Rectal smooth muscle tissue (tissue), 1 donor: ENCODE data around the gene NHLRC2.
"Not testable (repeated sequence)": the region's sequence is repeated elsewhere in the genome, so short reads cannot be mapped to it uniquely, and the experiment has no call there.

Experiments used
- H3K27ac ChIP-seq: one replicate; pipeline ENCODE4 v1.7.0; 2013; ENCODE audit warnings: low read depth, low read length, inconsistent platforms
- H3K27me3 ChIP-seq: one replicate; pipeline ENCODE4 v1.7.0; 2013; ENCODE audit warnings: low read length; ENCODE audit not compliant: control insufficient read depth, insufficient read depth
- H3K36me3 ChIP-seq: one replicate; pipeline ENCODE4 v1.7.0; 2013; ENCODE audit warnings: low read length; ENCODE audit not compliant: control insufficient read depth, insufficient read depth
- H3K4me1 ChIP-seq: one replicate; pipeline ENCODE4 v1.7.0; 2013; ENCODE audit warnings: low read length; ENCODE audit not compliant: control insufficient read depth, insufficient read depth
- H3K4me3 ChIP-seq: one replicate; pipeline ENCODE4 v1.7.0; 2013; ENCODE audit warnings: low read length
- H3K9ac ChIP-seq: one replicate; pipeline ENCODE4 v1.7.0; 2013; ENCODE audit warnings: low read length

Gene NHLRC2

DNA sequence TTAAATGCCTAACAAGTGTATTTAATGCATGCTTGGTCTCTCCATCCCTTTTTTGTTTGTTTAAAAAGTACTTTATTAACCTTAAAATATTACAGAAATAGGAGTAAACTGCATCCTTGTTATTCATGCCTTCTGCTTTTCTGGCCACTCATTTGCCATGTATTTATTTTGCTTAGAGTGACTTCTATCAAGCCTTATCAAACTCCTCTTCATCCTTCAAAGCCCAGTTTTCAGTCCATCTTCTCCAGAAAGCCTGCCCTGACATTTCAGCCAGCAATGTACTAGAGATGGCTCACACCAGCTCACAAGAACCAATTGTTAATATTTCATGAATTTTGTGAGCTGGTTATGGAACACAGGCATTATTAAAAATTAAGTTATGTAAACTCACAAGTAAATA is 82.8 kb downstream of the NHLRC2 start:
- Histone ChIP-seq H3K27ac (no peak overlapping the region), H3K36me3 (no peaks in the 10 kb centered on the region), H3K4me1 (no peaks in the 10 kb centered on the region), H3K9ac (no peak overlapping the region), H3K4me3 (no peak overlapping the region), H3K27me3 (no peaks in the 10 kb centered on the region)

DNA sequence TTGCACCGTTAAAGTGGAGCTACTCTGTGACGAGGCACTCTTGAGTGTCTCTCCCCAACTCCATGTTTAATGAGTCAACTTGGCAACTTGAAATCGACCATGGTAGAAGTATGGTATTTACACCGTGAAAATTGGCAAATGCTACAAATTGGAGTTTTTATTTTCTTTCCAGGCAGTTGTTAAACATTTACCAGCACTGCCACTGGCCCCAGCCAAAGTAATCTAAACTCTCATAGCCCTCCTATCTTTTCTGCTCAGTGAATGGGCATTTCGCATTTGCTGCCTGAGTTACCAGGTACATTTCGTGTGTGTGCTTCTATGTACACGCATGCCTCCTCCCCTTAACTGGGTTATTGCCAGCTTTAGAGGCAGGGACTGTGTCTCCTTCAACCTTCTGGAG is 83.3 kb downstream of the NHLRC2 start:
- H3K36me3 ChIP-seq = no peaks in the 10 kb centered on the region
- H3K4me1 ChIP-seq = no peaks in the 10 kb centered on the region
- no peaks in the 10 kb centered on the region for H3K27me3 ChIP-seq
- H3K27ac ChIP-seq = no peak overlapping the region
- no peak overlapping the region for H3K4me3 ChIP-seq
- H3K9ac ChIP-seq = no peak overlapping the region

DNA sequence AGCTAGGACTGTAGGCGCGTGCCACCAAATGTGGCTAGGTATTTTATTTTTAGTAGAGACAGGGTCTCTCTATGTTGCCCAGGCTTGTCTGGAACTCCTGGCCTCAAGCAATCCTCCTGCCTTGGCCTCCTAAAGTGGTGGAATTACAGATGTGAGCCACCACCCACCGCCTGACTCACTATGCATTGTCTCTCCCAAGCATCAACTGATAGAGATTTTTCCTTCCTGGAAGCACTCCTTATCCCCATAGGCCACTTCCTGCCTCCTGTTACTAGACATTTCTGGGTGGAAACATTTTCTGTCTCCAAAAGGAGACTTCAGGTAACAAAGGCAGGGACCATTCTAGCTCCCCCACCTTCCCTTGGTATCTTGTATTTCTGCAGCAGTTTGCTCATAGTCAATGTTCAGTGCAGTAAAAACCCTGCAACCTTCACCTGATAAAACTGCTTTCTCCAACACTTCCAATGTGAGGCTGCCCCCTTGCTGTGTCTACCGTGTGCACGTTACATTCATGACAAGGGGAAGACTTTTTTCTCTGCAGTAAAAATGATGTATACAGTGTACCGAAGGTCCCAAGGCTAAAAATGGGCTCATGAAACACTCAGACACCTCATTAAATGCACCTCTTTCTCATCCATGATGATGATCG is 84.9 kb downstream of the NHLRC2 start:
- Histone ChIP-seq H3K36me3 (no peaks in the 10 kb centered on the region), H3K9ac (no peak overlapping the region), H3K4me1 (no peaks in the 10 kb centered on the region), H3K4me3 (no peak overlapping the region), H3K27me3 (no peaks in the 10 kb centered on the region), H3K27ac (no peak overlapping the region)

DNA sequence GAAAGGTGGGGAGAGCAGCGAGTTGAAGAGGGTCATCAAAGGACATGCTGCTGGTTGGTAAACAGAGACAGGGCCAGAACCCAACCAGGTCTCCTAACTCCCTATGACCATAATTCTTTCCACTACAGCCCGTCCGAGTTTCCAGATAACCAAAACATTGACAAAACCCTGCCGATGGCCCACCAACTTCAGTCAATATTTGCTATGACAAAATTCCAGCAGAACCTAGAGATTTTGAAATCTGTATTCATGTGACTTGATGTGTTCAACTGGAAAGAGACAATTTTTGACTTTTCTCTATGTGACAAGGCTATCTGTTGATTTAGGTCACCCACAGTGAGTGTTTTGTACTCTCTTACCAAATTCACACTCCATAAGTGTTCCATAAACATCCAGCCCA is 86.7 kb downstream of the NHLRC2 start:
- no peak overlapping the region for H3K9ac ChIP-seq
- no peaks in the 10 kb centered on the region for H3K4me1 ChIP-seq
- no peak overlapping the region for H3K27ac ChIP-seq
- H3K36me3 ChIP-seq = no peaks in the 10 kb centered on the region
- no peak overlapping the region for H3K4me3 ChIP-seq
- H3K27me3 ChIP-seq = no peaks in the 10 kb centered on the region

DNA sequence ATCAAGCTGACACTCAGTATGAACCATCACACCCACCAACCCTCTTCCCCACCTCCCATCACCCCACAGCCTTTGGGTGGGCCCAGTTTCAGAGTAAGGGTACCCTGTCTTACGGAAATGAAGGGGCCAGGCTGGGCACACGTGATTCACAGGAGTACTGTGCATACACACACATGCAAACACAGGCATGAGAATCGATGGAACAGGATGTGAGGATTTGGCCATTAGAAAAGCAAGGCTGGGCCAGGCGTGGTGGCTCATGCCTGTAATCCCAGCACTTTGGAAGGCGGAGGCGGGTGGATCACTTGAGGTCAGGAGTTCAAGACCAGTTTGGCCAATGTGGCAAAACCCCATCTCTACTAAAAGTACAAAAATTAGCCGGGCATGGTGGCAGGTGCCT is 88.7 kb downstream of the NHLRC2 start:
- not testable (repeated sequence) for H3K27ac ChIP-seq, H3K27me3 ChIP-seq, H3K36me3 ChIP-seq, H3K4me3 ChIP-seq, H3K9ac ChIP-seq, H3K4me1 ChIP-seq

DNA sequence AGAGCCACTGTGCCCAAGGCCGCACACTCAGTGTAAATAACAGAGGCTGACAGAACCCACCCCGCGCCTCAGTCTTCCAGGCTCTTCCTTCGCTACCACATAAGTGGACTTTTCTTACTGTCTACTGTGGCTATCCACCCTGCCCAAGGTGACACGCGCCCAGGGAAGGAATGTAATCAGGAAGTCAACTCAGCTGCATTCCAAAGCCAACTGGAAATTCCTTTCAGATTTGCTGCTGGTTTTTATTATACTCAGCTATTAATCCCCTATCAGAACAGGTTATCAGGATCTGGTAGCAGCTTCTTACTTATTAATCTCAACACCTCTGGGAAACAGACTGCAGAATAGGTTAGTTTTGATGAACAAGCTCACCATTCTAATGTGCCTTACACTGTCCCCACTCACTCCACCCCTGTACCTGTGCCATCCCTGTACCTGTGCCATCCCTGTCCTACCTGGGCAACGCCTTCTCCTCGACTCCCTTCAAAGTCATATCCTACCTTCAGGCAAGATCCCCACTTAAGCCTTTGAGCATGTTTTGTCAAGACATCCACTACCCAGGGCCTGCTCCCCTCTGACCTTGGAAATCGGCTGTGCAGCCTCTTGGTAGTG is 90.7 kb downstream of the NHLRC2 start:
- Histone ChIP-seq H3K4me3 (no peak overlapping the region), H3K27ac (no peak overlapping the region), H3K9ac (no peak overlapping the region), H3K27me3 (no peaks in the 10 kb centered on the region), H3K4me1 (no peaks in the 10 kb centered on the region), H3K36me3 (no peaks in the 10 kb centered on the region)

DNA sequence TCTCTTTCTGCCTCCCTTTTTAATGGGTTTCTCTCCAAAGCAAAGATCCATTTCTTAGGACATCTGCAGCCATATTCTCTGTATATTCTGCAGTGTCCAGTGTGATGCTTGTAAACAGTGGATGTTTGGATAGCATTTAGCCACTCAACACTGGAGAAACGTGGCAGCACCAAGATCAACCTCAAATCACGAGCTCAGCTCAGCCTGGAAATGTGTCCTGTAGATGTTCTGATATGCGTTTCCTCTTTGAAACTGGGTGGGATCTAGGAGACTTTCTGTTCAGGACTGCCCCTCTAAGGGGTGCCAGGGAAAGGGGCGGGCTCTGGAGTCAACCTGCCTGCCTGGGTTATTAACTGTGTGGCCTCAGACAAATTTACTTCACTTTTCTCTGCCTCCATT is 91.2 kb downstream of the NHLRC2 start:
- Histone ChIP-seq H3K4me1 (no peaks in the 10 kb centered on the region), H3K36me3 (no peaks in the 10 kb centered on the region), H3K27me3 (no peaks in the 10 kb centered on the region), H3K9ac (no peak overlapping the region), H3K27ac (no peak overlapping the region), H3K4me3 (no peak overlapping the region)

DNA sequence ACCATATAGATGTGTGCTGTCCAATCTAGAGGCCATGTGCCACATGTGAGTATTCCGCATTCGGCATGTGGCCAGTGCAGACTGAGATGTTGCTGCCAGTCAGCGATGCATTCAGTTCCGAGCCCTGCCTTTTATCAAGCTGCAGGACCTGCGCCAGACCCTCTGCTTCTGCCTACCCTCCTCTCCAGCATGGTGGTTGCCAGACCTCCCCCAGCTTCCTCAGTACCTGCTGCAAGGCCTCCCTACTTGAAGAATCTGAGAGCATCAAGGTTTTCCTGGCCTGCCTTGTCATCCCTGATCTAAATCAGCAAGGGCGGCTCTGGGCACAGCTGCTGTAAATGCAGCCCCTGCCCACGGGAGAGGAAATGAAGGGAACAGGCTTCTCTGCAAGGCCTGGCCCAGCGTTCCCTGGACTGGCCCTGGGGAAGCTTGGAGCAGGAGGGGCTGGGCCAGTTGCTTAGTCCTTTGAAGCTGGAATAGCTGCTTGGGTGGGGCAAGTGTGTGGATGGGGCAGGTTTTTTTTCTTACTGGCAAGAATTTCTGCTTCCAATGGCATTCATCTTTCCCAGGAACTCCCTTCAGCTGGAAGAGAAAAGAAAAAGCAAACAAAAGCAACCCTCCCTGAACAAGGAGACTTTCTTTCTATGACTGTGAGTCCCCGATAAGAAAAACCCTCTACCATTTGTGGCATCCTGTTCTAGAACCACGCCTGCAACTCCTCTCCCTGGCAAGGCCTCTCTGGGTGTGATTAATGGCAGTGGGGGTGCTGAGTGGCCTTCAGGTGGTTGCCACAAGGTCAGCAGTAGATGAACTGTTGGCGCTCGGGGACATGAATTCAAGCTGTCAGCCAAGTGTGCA is 93.0 kb downstream of the NHLRC2 start:
- no peaks in the 10 kb centered on the region for H3K36me3 ChIP-seq
- no peaks in the 10 kb centered on the region for H3K4me1 ChIP-seq
- no peak overlapping the region for H3K4me3 ChIP-seq
- no peak overlapping the region for H3K27ac ChIP-seq
- no peak overlapping the region for H3K9ac ChIP-seq
- H3K27me3 ChIP-seq = no peaks in the 10 kb centered on the region

DNA sequence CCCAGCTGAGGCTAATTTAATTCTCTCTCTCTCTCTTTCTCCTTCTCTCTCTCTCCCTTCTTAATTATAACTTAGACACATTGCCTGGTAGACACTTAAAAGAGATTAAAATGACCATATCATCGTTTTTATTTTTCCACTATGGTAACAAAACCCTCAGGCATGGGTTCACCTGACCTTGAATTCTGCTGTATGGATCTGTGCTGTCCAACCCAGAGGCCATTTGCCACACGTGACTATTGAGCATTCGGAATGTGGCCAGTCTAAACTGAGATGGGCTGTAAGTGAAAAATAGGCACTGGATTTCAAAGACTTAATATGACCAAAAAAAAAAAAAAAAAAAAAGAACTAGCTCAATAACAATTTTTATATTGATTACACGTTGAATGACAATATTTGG is 93.6 kb downstream of the NHLRC2 start:
- no peak overlapping the region for H3K9ac ChIP-seq
- H3K4me3 ChIP-seq = no peak overlapping the region
- no peaks in the 10 kb centered on the region for H3K36me3 ChIP-seq
- H3K4me1 ChIP-seq = no peaks in the 10 kb centered on the region
- H3K27me3 ChIP-seq = no peaks in the 10 kb centered on the region
- H3K27ac ChIP-seq = no peak overlapping the region

DNA sequence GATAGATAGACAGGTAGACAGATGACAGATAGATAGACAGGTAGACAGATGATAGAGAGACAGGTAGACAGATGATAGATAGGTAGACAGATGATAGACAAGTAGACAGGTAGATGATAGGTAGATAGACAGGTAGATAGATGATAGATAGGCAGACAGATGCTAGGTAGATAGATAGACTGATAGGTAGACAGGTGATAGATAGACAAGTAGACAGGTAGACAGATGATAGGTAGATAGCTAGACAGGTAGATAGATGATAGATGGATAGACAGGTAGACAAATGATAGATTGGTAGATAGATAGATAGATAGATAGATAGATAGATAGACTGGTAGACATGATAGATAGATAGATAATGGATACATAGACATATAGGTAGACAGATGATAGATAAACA is 95.8 kb downstream of the NHLRC2 start:
- no peak overlapping the region for H3K27ac ChIP-seq
- no peaks in the 10 kb centered on the region for H3K36me3 ChIP-seq
- no peaks in the 10 kb centered on the region for H3K4me1 ChIP-seq
- H3K9ac ChIP-seq = no peak overlapping the region
- H3K4me3 ChIP-seq = no peak overlapping the region
- no peaks in the 10 kb centered on the region for H3K27me3 ChIP-seq

DNA sequence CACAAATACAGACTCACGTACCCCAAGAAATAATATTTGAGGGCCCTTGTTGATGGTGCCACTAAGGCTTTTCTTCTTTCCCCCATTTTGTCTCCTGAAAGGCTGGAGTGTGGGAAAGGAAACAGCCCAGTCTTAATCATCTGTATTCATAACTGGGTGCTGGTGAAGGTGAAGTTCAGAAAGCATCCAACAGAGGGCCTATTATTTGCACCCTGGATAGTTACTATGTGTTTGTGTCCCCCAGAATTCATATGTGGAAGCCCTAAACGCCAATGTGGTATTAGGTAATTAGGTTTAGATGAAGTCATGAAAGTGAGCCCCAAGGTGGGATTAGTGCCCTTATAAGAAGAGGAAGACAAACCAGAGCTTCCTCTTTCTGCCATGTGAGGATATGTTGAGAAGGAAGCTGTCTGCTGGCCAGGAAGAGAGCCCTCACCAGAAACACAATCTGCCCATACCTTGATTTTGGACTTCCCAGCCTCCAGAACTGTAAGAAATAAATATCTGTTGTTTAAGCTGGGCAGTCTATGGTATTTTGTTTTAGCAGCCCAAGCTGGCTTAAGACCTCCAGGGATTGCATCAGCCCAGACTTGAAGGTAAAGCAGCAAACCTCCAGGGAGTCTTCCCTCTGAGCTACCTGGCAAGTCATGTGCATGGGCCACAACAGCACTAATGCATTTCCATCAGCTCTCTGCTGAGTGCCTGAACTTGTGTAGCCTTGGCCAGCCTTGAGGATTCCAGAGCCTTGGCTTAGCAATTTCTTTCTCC is 99.2 kb downstream of the NHLRC2 start:
- Histone ChIP-seq H3K9ac (no peak overlapping the region), H3K36me3 (no peaks in the 10 kb centered on the region), H3K4me1 (peaks cover 11% of the 10 kb centered on the region), H3K4me3 (no peak overlapping the region), H3K27ac (no peak overlapping the region), H3K27me3 (no peaks in the 10 kb centered on the region)

DNA sequence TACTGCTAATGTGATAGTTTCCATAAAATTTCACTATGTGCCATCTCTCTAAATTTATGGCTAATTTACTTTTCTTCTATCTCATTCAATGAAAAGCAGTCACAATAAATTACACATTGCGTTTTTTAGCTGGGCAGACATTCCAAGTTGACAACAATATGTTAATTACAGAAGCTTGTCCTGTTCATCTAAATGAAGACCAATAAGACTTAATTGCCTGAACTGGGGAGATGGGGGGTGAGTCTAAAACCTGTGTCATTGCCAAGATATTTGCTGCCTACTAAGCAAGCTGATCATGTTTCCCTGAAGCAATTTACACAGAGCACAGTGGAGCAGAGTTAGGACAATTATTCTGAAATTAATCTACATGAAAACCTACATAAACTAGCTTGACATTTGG is 99.9 kb downstream of the NHLRC2 start:
- Histone ChIP-seq H3K27me3 (no peaks in the 10 kb centered on the region), H3K4me3 (no peak overlapping the region), H3K36me3 (no peaks in the 10 kb centered on the region), H3K27ac (no peak overlapping the region), H3K9ac (no peak overlapping the region), H3K4me1 (peaks cover 17% of the 10 kb centered on the region)
